Retina (tissue), 1 donor: Measurements from ENCODE around the gene ZNF423.
"Not testable (repeated sequence)": the region's sequence is repeated elsewhere in the genome, so short reads cannot be mapped to it uniquely, and the experiment has no call there.

Experiments
- DNase-seq: peaks from one replicate; pipeline ENCODE4 v3.0.0-alpha.2; 2016

The ZNF423 gene

GRCh38 chr16:49855822-49856671 lies at the start of gene ZNF423:
Gene ZNF423, minus strand, starts transcription at chr16:49856112. Its CDS starts 338 bp downstream, at chr16:49855774.
- peak; percentile 66 for DNase-seq

DNA sequence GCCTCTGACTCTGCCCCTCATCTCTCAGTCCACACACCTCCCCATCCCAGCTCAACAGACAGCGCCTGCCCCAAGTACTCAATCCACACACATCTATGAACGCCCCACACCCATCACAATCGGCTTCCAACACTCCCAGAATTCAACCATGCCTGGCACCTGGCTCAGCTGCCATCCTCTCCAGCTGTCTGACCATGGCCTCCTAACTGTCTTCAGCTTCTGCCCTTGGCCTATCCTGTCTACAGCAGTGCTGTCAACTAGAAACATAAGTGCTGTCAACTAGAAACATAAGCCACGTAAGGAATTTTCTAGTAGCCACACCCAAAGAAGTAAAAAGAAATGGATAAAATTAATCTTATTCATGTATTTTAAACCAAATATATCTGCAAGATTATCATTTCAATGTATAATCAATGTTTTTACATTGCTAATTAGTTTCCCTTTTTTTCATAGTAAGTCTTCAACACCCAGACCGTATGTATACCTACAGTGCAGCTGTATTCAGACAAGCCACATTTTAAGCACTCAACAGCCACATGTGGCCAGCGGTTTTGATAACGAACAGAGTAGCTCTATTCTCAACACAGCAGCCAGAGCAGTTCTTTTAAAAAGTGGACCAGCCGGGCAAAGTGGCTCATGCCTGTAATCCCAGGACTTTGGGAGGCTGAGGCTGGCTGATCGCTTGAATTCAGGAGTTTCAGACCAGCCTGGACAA lies 48.6 kb upstream of the ZNF423 start:
- DNase-seq: no peak

GRCh38 chr16:49902908-49903307 lies 47.0 kb upstream of the ZNF423 start:
- DNase-seq: no peak

GRCh38 chr16:49901711-49902110 lies 45.8 kb upstream of the ZNF423 start:
- no peak for DNase-seq

DNA sequence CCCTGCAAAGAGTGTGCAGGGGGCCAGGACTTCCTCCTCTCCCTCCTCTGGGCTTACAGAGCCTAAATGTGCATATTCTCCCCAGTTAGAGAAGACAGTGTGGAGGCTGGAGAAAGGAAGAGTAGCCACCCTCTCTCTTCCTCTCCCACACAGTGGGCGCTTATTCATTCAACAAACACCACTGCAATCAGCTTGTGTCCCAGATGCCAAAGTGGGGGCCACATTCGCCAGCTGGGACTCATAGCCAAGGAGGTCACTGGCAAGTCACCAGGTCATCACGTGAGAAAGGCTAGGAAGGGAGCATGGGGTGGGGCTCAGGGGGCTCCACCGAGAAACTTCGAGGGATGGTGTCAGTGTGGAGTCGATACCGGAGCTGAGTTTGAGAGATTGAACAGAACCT lies 45.0 kb upstream of the ZNF423 start:
- DNase-seq: no peak

GRCh38 chr16:49899991-49900695 lies 44.2 kb upstream of the ZNF423 start:
- DNase-seq: no peak

DNA sequence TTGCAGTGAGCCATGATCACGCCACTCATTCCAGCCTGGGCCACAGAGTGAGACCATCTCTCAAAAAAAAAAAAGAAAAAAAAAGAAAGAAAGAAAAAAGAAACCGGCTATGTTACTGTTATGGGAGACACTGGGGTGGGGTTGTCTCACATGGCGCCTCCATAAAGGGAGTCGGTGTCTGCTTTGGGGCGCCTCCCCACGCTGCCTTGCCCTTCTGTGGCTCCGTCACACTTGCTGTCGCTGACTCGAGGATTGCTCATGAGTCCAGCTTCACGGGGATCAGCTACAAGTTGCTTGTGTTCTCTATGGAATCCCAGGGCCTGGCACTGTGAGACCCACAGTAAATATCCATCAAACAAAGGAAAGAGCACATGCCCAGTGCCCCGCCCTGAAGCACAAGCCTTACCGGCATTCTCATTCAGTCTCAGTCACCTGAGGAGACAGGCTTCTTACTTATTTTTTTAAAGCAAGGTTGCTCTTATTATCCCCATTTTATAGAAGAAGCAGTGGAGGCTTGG lies 40.6 kb upstream of the ZNF423 start:
- DNase-seq: no peak

DNA sequence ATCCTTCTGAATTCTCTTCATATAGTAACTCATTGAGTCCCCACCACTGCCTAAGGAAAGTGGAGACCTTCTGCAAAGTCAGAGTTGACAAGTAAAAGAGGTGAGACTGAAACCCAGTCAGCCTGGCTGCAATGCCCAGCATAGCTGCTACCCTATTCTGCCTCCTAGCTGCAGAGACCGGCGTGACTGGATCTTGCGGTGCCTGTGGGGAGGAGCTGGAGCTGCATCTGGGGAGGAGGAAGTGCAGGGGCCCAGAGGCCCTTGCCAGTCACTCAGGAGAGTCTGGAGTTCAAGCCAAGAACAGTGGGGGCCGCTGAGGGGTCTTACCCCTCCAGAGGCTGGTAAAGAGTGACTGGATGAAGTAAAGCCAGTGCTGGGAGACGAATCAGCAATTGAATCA lies 35.0 kb upstream of the ZNF423 start:
- no peak for DNase-seq

- no peak for DNase-seq
Measured at GRCh38 chr16:49889725-49890397, 33.9 kb upstream of the ZNF423 start.

DNA sequence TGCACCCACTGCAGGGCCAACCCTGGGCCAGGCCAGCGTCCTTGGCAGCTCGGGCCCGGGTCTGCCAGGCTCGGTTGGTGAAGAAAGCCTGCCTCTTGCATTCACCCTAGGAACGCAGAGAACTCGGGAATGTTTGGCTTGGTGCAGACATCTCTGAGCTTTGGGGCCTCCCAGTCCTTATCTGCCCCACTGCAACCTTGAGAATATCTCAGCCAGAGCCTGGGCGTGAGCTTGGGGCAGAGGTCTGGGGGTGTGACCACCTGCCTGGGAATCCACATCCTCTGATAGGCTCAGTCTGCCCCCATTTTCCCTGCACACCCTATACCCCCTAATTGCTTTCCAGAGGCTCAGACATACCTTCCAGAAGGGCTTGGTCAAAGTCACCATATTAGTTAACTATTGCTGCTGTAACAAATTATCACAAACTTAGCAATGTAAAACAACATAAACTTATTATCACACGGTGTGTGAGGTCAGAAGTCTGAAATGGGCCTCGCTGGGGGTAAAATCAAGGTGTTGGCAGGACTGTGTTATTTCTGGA lies 30.7 kb upstream of the ZNF423 start:
- no peak for DNase-seq

DNA sequence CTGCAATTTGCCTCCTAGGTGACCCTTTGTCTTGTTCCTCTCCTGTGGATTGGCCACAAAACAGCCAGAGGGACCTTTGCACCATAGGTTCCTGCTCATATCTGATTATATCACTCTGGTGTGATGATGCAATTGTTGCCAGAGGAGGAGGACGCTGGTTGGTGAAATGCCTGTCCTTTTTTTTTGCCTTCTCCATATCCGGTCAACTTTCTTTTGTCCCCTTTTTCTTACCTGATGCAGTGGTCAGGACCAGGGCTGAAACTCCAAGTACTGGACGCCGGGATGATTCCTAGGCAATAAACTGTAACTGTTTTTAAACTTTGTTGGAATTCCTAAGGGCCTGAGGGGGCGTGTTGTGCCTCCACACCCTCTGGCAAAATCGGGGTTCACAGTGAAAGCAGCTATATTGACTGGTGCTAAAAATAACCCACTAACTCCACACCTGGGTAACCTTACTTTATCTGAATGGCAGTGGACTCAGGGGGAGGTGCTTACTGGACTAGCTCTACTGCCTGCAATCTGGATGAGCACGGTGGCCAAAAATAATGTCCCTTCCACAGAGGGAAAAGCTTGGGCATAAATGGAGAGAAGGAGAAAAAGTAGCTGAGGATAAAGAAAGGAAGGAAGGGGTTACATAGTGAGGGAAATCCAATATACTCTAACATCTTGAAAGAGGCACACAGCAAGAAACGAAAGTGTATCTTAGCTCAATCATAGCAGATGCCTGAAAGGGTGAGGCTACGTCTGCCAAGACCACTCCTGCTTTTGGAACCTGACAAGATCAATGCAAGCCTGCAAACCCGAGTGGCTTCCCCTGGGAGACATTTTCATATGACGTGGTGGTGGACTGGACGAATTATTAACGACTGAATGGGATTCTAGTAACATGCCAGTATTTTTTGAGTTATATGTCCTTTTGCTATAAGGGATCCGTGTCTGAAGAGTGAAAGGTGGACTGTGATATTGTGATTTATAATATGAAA lies 28.4 kb upstream of the ZNF423 start:
- no peak for DNase-seq

GRCh38 chr16:49883076-49884014 lies 27.4 kb upstream of the ZNF423 start:
- no peak for DNase-seq

DNA sequence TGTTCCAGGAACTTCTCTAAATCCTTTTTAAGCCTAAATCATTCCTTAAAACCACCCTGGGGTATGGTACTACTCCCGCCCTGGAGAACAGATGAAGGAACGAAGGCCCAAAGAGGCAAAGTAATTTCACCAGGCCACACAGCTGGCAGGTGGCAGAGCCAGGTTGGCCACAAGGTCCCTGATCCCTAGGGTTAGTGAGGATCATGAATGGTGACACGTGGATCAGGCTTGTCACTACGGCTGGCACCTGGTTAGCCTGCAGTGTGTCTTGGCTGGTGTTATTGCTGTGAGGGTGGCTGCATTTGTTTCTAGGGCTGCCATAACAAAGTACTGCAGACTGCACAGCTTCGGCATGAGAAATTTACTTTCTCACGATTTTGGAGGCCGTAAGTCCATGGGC lies 26.0 kb upstream of the ZNF423 start:
- no peak for DNase-seq

DNA sequence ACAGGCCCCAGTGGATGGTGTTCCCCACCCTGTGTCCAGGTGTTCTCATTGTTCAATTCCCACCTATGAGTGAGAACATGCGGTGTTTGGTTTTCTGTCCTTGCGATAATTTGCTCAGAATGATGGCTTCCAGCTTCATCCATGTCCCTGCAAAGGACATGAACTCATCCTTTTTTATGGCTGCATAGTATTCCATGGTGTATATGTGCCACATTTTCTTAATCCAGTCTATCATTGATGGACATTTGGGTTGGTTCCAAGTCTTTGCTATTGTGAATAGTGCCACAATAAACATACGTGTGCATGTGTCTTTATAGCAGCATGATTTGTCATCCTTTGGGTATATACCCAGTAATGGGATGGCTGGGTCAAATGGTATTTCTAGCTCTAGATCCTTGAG lies 22.6 kb upstream of the ZNF423 start:
- not testable (repeated sequence) for DNase-seq

- peak; percentile 91 for DNase-seq
Measured at GRCh38 chr16:49876716-49877129, 20.8 kb upstream of the ZNF423 start.

GRCh38 chr16:49875806-49876715 lies 20.1 kb upstream of the ZNF423 start:
- peak; percentile 61 for DNase-seq

- DNase-seq: no peak
Measured at GRCh38 chr16:49874613-49875237, 18.8 kb upstream of the ZNF423 start.

DNA sequence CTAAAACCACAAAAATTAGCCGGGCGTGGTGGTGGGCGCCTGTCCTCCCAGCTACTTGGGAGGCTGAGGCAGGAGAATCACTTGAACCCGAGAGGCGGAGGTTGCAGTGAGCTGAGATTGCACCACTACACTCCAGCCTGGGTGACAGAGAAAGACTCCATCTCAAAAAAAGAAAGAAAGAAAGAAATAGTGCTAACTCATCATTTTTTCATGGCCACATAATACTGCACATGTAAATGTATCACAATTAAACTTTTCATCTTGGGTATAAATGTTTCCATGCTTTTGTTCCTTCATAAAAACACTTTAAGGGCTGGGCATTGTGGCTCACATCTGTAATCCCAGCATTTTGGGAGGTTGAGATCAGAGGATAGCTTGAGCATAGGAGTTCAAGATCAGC lies 15.9 kb upstream of the ZNF423 start:
- not testable (repeated sequence) for DNase-seq
